Measurements from ENCODE around the gene TRIM2. TPM values are rescaled to one million over a fixed set of nuclear protein-coding genes. Genes with fewer than 3 reads are reported as not detected.

The TRIM2 gene
- total RNA-seq, 1 donor from 2014 or later, result 51.8 TPM

DNA sequence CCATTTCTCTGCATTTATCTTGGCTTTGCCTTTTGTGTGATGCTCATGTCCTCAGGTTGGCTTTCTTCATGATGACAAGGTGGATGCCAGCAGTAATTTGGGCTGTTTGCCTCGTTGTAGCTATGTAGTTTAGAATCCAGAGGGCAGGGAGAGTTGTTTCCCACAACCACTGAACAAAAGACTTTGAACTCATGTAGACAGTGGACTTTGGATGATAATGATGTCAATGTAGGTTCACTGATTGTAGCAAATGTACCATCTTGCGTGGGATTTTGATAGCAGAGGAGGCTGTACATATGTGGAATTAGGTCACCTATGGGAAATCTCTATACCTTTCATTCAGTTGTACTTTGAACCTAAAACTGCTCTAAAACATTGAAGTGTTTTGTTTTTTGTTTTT is 181.5 kb downstream of the TRIM2 start:
- Histone ChIP-seq H3K9ac (ENCODE audit: low read length) (no peak overlapping the region), H3K27me3 (ENCODE audit: insufficient read depth, low read length) (no peaks in the 10 kb centered on the region), H3K9me3 (ENCODE audit: insufficient read depth, low read depth, low read length) (no peaks in the 10 kb centered on the region), H4K20me1 (ENCODE audit: insufficient read depth, low read length) (no peaks in the 10 kb centered on the region), H3K27ac (ENCODE audit: low read depth, low read length) (no peak overlapping the region), H3K4me3 (ENCODE audit: insufficient read depth, low read depth, low read length) (no peak overlapping the region), H3K36me3 (ENCODE audit: insufficient read depth, low read length) (no peaks in the 10 kb centered on the region), H3K4me1 (ENCODE audit: insufficient read depth, low read length) (no peaks in the 10 kb centered on the region), H2AFZ (ENCODE audit: low read depth, low read length) (no peak overlapping the region), H3K4me2 (ENCODE audit: low read length) (no peak overlapping the region), H3K79me2 (ENCODE audit: insufficient read depth, low read length) (no peaks in the 10 kb centered on the region)
- no peaks in the 10 kb centered on the region for H3K9me3 Mint-ChIP-seq (ENCODE audit: unreplicated experiment)
- no peak overlapping the region for H3K4me3 Mint-ChIP-seq (ENCODE audit: unreplicated experiment)
- H3K4me1 Mint-ChIP-seq (ENCODE audit: low read depth, unreplicated experiment), result peaks cover 6% of the 10 kb centered on the region
- no peaks in the 10 kb centered on the region for H3K36me3 Mint-ChIP-seq (ENCODE audit: low read depth, unreplicated experiment)
- TF ChIP-seq, protein P1, sequence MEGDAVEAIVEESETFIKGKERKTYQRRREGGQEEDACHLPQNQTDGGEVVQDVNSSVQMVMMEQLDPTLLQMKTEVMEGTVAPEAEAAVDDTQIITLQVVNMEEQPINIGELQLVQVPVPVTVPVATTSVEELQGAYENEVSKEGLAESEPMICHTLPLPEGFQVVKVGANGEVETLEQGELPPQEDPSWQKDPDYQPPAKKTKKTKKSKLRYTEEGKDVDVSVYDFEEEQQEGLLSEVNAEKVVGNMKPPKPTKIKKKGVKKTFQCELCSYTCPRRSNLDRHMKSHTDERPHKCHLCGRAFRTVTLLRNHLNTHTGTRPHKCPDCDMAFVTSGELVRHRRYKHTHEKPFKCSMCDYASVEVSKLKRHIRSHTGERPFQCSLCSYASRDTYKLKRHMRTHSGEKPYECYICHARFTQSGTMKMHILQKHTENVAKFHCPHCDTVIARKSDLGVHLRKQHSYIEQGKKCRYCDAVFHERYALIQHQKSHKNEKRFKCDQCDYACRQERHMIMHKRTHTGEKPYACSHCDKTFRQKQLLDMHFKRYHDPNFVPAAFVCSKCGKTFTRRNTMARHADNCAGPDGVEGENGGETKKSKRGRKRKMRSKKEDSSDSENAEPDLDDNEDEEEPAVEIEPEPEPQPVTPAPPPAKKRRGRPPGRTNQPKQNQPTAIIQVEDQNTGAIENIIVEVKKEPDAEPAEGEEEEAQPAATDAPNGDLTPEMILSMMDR (IDR thresholded peaks at IDR 0.05; ENCODE audit: insufficient read depth, low read depth, low read length), result no peak
- TF ChIP-seq EZH2 (IDR thresholded peaks at IDR 0.05; ENCODE audit: insufficient read depth, low read length), result no peak
- FAIRE-seq, result no peak
- H3K27me3 Mint-ChIP-seq (ENCODE audit: low read depth, unreplicated experiment), result no peaks in the 10 kb centered on the region
- no peak overlapping the region for H3K27ac Mint-ChIP-seq (ENCODE audit: unreplicated experiment)
- no peak for DNase-seq (ENCODE audit: low read depth)

- DNase-seq (ENCODE audit: low read depth) (no peak), FAIRE-seq (no peak)
- Histone ChIP-seq H2AFZ (ENCODE audit: low read depth, low read length) (no peak overlapping the region), H3K36me3 (ENCODE audit: insufficient read depth, low read length) (no peaks in the 10 kb centered on the region), H3K4me1 (ENCODE audit: insufficient read depth, low read length) (no peaks in the 10 kb centered on the region), H4K20me1 (ENCODE audit: insufficient read depth, low read length) (no peaks in the 10 kb centered on the region), H3K9me3 (ENCODE audit: insufficient read depth, low read depth, low read length) (no peaks in the 10 kb centered on the region), H3K4me3 (ENCODE audit: insufficient read depth, low read depth, low read length) (no peak overlapping the region), H3K27ac (ENCODE audit: low read depth, low read length) (no peak overlapping the region), H3K9ac (ENCODE audit: low read length) (no peak overlapping the region), H3K27me3 (ENCODE audit: insufficient read depth, low read length) (no peaks in the 10 kb centered on the region), H3K79me2 (ENCODE audit: insufficient read depth, low read length) (no peaks in the 10 kb centered on the region), H3K4me2 (ENCODE audit: low read length) (no peak overlapping the region)
- no peak for TF ChIP-seq EZH2 (IDR thresholded peaks at IDR 0.05; ENCODE audit: insufficient read depth, low read length)
- TF ChIP-seq, protein P1 (IDR thresholded peaks at IDR 0.05; ENCODE audit: insufficient read depth, low read depth, low read length), result no peak
- no peaks in the 10 kb centered on the region for H3K36me3 Mint-ChIP-seq (ENCODE audit: low read depth, unreplicated experiment)
- peaks cover 5% of the 10 kb centered on the region for H3K4me1 Mint-ChIP-seq (ENCODE audit: low read depth, unreplicated experiment)
- no peaks in the 10 kb centered on the region for H3K9me3 Mint-ChIP-seq (ENCODE audit: unreplicated experiment)
- H3K4me3 Mint-ChIP-seq (ENCODE audit: unreplicated experiment), result no peak overlapping the region
- H3K27me3 Mint-ChIP-seq (ENCODE audit: low read depth, unreplicated experiment), result no peaks in the 10 kb centered on the region
- H3K27ac Mint-ChIP-seq (ENCODE audit: unreplicated experiment), result no peak overlapping the region
Measured at GRCh38 chr4:153387981-153388380, 183.7 kb downstream of the TRIM2 start.

Other genes with a start within 250 kb of the TRIM2 start
- 1.00 and 1.0 TPM in 2 replicates for gene MND1, start 140.2 kb downstream of the TRIM2 start, total RNA-seq

Measured in astrocyte (in vitro differentiated cells and primary cell).